GM23338 (cell line): Measurements from ENCODE around the gene RAP1GDS1. TPM values are rescaled to one million over a fixed set of nuclear protein-coding genes. Genes with fewer than 3 reads are reported as not detected.

Source experiments
- ATAC-seq: fragments of 200-7000 bp; cut with Tn5 transposase; 3 replicates; pipeline ENCODE4 v1.9.1; 2020
- DNase-seq: peaks from one replicate; pipeline ENCODE4 v3.0.0-alpha.2; 2015; ENCODE audit warnings: low spot score
- H2AFZ ChIP-seq: fragments of 200-600 bp; sonication (generic); 2 replicates; pipeline ENCODE4 v1.8.0; 2016; ENCODE audit warnings: antibody characterized with exemption, mild to moderate bottlenecking, moderate library complexity
- H3F3A ChIP-seq: fragments of 200-600 bp; sonication (generic); replicated peaks from 2 replicates; pipeline ENCODE4 v1.8.0; 2017; ENCODE audit warnings: antibody characterized with exemption, mixed run types, low read depth
- H3K27ac ChIP-seq: fragments of 200-600 bp; sonication (generic); 2 replicates; pipeline ENCODE4 v1.6.1; 2016; ENCODE audit warnings: low read depth
- H3K27me3 ChIP-seq: fragments of 200-600 bp; sonication (generic); 2 replicates; pipeline ENCODE4 v1.8.0; 2016; ENCODE audit warnings: mild to moderate bottlenecking, mixed run types, moderate library complexity; ENCODE audit not compliant: insufficient read depth
- H3K36me3 ChIP-seq: fragments of 200-600 bp; sonication (generic); 2 replicates; pipeline ENCODE4 v1.8.0; 2016; ENCODE audit warnings: mild to moderate bottlenecking; ENCODE audit not compliant: insufficient read depth
- H3K4me1 ChIP-seq: fragments of 200-600 bp; sonication (generic); 2 replicates; pipeline ENCODE4 v1.8.0; 2016; ENCODE audit warnings: mild to moderate bottlenecking, moderate library complexity; ENCODE audit not compliant: insufficient read depth
- H3K4me2 ChIP-seq: fragments of 200-600 bp; sonication (generic); 2 replicates; pipeline ENCODE4 v1.7.1; 2017; ENCODE audit warnings: mixed run types
- H3K4me3 ChIP-seq: fragments of 200-600 bp; sonication (generic); 2 replicates; pipeline ENCODE4 v1.6.1; 2016; ENCODE audit warnings: mixed run types
- H3K79me2 ChIP-seq: fragments of 200-600 bp; sonication (generic); replicated peaks from 2 replicates; pipeline ENCODE4 v1.8.0; 2017; ENCODE audit warnings: mild to moderate bottlenecking; ENCODE audit not compliant: insufficient read depth
- H3K9me2 ChIP-seq: fragments of 200-600 bp; sonication (generic); 2 replicates; pipeline ENCODE4 v1.8.0; 2017; ENCODE audit not compliant: insufficient read depth
- H4K20me1 ChIP-seq: fragments of 200-600 bp; sonication (generic); replicated peaks from 2 replicates; pipeline ENCODE4 v1.8.0; 2017; ENCODE audit warnings: mild to moderate bottlenecking; ENCODE audit not compliant: insufficient read depth
- H3K27ac Mint-ChIP-seq: 2 replicates; pipeline ENCODE4 v1.8.0; 2020; ENCODE audit warnings: inconsistent platforms, mild to moderate bottlenecking, moderate library complexity, mixed read lengths
- H3K27me3 Mint-ChIP-seq: 3 replicates; pipeline ENCODE4 v1.8.0; 2022; ENCODE audit warnings: low read depth, mild to moderate bottlenecking, moderate library complexity, mixed read lengths, inconsistent platforms; ENCODE audit not compliant: insufficient read depth, poor library complexity
- H3K36me3 Mint-ChIP-seq: 3 replicates; pipeline ENCODE4 v1.8.0; 2021; ENCODE audit warnings: low read depth, mild to moderate bottlenecking, inconsistent platforms, moderate library complexity, mixed read lengths
- H3K4me1 Mint-ChIP-seq: 3 replicates; pipeline ENCODE4 v1.8.0; 2020; ENCODE audit warnings: mild to moderate bottlenecking, inconsistent platforms, mixed read lengths
- H3K4me3 Mint-ChIP-seq: 3 replicates; pipeline ENCODE4 v1.8.0; 2021; ENCODE audit warnings: moderate library complexity, mild to moderate bottlenecking, inconsistent platforms, mixed read lengths
- H3K9me3 Mint-ChIP-seq: 3 replicates; pipeline ENCODE4 v1.8.0; 2020; ENCODE audit warnings: moderate library complexity, mild to moderate bottlenecking, inconsistent platforms, mixed read lengths
- CREB1 ChIP-seq: fragments of 250-450 bp; sonication (Bioruptor Pico); IDR thresholded peaks from 2 replicates; pipeline ENCODE4 v1.5.0; 2020; ENCODE audit warnings: low read depth, mild to moderate bottlenecking, moderate library complexity
- CTCF ChIP-seq, 2 experiments: fragments of 200-600 bp in 1 of 2; sonication (generic) in 1 of 2; conservative IDR thresholded peaks; 2 replicates each; pipeline versions ENCODE4 v1.5.1 to v1.6.1; 2016 to 2017; ENCODE audit warnings: antibody characterized with exemption in 2 of 2, low read depth in 2 of 2, mild to moderate bottlenecking in 2 of 2, moderate library complexity in 1 of 2
- ETS1 ChIP-seq: IDR thresholded peaks from 2 replicates; pipeline ENCODE4 v1.6.1; 2016; ENCODE audit warnings: antibody characterized with exemption
- EZH2 ChIP-seq: fragments of 200-600 bp; sonication (generic); IDR thresholded peaks from one replicate; pipeline ENCODE4 v1.8.0; 2017; ENCODE audit warnings: antibody characterized with exemption, mild to moderate bottlenecking, low read depth; ENCODE audit not compliant: unreplicated experiment
- EZH2phosphoT487 ChIP-seq: fragments of 200-600 bp; sonication (generic); IDR thresholded peaks from one replicate; pipeline ENCODE4 v1.8.1; 2018; ENCODE audit warnings: antibody characterized with exemption; ENCODE audit not compliant: unreplicated experiment
- JUNB ChIP-seq: IDR thresholded peaks from one replicate; pipeline ENCODE4 v1.6.1; 2016; ENCODE audit warnings: antibody characterized with exemption; ENCODE audit not compliant: unreplicated experiment
- NANOG ChIP-seq: IDR thresholded peaks from 2 replicates; pipeline ENCODE4 v1.6.1; 2016; ENCODE audit warnings: antibody characterized with exemption, borderline replicate concordance
- POLR2AphosphoS5 ChIP-seq: IDR thresholded peaks from 2 replicates; pipeline ENCODE4 v1.6.1; 2016; ENCODE audit warnings: antibody characterized with exemption, low read depth
- STAT1 ChIP-seq: IDR thresholded peaks from one replicate; pipeline ENCODE4 v1.6.1; 2016; ENCODE audit warnings: antibody characterized with exemption; ENCODE audit not compliant: unreplicated experiment
- ZNF462 ChIP-seq: fragments of 250-450 bp; sonication (Bioruptor Pico); IDR thresholded peaks from 2 replicates; pipeline ENCODE4 v1.5.0; 2020; ENCODE audit warnings: mild to moderate bottlenecking, moderate library complexity
- polyA plus RNA-seq: library from polyadenylated mRNA; unstranded; fragments of >200 nt; fragmentation: Nextera tagmentation; extraction: Ambion mirVana; gene quantifications from 2 replicates; pipeline ENCODE4 v1.2.1, GENCODE V29; 2016
- total RNA-seq: library from RNA; depleted of rRNA; stranded (reverse); fragments of >200 nt; shearing (Covaris generic); gene quantifications from 2 replicates; pipeline ENCODE4 v1.2.3, GENCODE V29; 2014

Gene RAP1GDS1
- total and polyA plus RNA-seq, 2 experiments from 2014 or later = 23.7 to 32.4 TPM

- peaks cover 14% of the 10 kb centered on the region for H3K9me3 Mint-ChIP-seq
Observed at GRCh38 chr4:98411731-98412130, 150.5 kb downstream of the RAP1GDS1 start.

GRCh38 chr4:98416844-98417243 lies 155.7 kb downstream of the RAP1GDS1 start:
- Mint-ChIP-seq H3K27ac (no peak overlapping the region), H3K27me3 (no peaks in the 10 kb centered on the region), H3K36me3 (peaks cover 18% of the 10 kb centered on the region), H3K4me3 (no peak overlapping the region), H3K4me1 (no peaks in the 10 kb centered on the region), H3K9me3 (peaks cover 11% of the 10 kb centered on the region)
- H3K27ac ChIP-seq = no peak overlapping the region
- H3K27me3 ChIP-seq = no peaks in the 10 kb centered on the region
- no peak overlapping the region for H2AFZ ChIP-seq
- ATAC-seq = no peak
- H4K20me1 ChIP-seq = no peaks in the 10 kb centered on the region
- no peak overlapping the region for H3K4me2 ChIP-seq
- no peaks in the 10 kb centered on the region for H3K9me2 ChIP-seq
- DNase-seq = no peak
- H3K4me3 ChIP-seq = no peak overlapping the region
- H3F3A ChIP-seq = no peaks in the 10 kb centered on the region
- H3K4me1 ChIP-seq = no peaks in the 10 kb centered on the region
- no peaks in the 10 kb centered on the region for H3K79me2 ChIP-seq
- 0 out of 2 replicates have a peak, but pooled peaks cover 8% of the 10 kb centered on the region for H3K36me3 ChIP-seq
- TF ChIP-seq EZH2phosphoT487 (no peak), ETS1 (no peak), CREB1 (CRISPR knock-in tag) (no peak), NANOG (no peak), CTCF (conservative IDR thresholded peaks at IDR 0.05; ENCODE audit: low read depth in 2 of 2) (no peak), STAT1 (no peak), ZNF462 (no peak), JUNB (no peak), POLR2AphosphoS5 (no peak), EZH2 (no peak)

More at GRCh38 chr4:98411731-98412130, 150.5 kb downstream of the RAP1GDS1 start:
- Histone ChIP-seq H3K4me2 (no peak overlapping the region), H4K20me1 (no peaks in the 10 kb centered on the region), H3K27ac (no peak overlapping the region), H3K36me3 (0 out of 2 replicates have a peak, but pooled peaks cover 8% of the 10 kb centered on the region), H3K4me3 (no peak overlapping the region), H3K4me1 (no peaks in the 10 kb centered on the region), H2AFZ (no peak overlapping the region), H3K79me2 (no peaks in the 10 kb centered on the region), H3F3A (no peaks in the 10 kb centered on the region), H3K27me3 (no peaks in the 10 kb centered on the region), H3K9me2 (no peaks in the 10 kb centered on the region)
- TF ChIP-seq CREB1 (CRISPR knock-in tag) = no peak
- no peak for TF ChIP-seq JUNB
- Mint-ChIP-seq H3K4me3 (no peak overlapping the region), H3K4me1 (no peaks in the 10 kb centered on the region), H3K27me3 (no peaks in the 10 kb centered on the region), H3K27ac (no peak overlapping the region), H3K36me3 (peaks cover 15% of the 10 kb centered on the region)
- ATAC-seq = no peak
- no peak for DNase-seq
